Erythroblast (primary cell): ENCODE results near the gene LONRF2.

Source experiments
- GATA1 ChIP-seq: IDR thresholded peaks from 2 replicates; pipeline ENCODE4 v1.6.1; 2011; ENCODE audit warnings: low read depth, mild to moderate bottlenecking, control low read depth, low read length, moderate library complexity
- POLR2A ChIP-seq: IDR thresholded peaks from 2 replicates; pipeline ENCODE4 v1.6.1; 2011; ENCODE audit warnings: mild to moderate bottlenecking, low read length

DNA sequence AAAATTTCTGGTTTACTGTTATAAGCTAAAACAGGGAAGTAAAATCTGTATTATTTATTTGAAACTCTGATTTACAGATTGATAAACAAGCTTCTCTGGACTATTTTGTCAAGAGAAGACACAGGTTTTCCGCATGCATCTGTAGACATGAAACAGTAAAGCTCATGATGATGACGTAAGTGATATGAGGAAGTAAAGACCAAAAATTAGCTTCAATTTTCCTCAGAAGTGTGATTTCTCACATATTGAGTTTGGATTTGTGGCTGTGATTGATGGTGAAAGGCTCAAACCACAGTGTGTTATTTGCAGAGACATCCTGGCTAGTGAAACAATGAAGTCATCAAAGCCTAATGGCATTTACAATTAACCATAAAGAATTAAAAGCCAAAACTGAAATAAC is 12.6 kb upstream of the LONRF2 start:
- no peak for TF ChIP-seq POLR2A
- TF ChIP-seq GATA1, result no peak
